Brain microvascular endothelial cell (primary cell): Measurements from ENCODE around the gene NAA10.

Source experiments
- DNase-seq: peaks from one replicate; pipeline ENCODE4 v3.0.0-alpha.2; 2020
- H3K27ac ChIP-seq: fragments of 250-450 bp; sonication (Bioruptor Pico); 2 replicates; pipeline ENCODE4 v1.5.1; 2020; ENCODE audit warnings: mild to moderate bottlenecking, moderate library complexity
- H3K27me3 ChIP-seq: fragments of 250-450 bp; sonication (Bioruptor Pico); replicated peaks from 2 replicates; pipeline ENCODE4 v1.5.1; 2020; ENCODE audit warnings: mild to moderate bottlenecking
- H3K36me3 ChIP-seq: fragments of 250-450 bp; sonication (Bioruptor Pico); replicated peaks from 2 replicates; pipeline ENCODE4 v1.5.1; 2020; ENCODE audit warnings: mild to moderate bottlenecking
- H3K4me3 ChIP-seq: 2 replicates; pipeline ENCODE4 v1.5.1; 2011; ENCODE audit warnings: low read depth, mild to moderate bottlenecking, control low read depth, low read length, moderate library complexity
- CTCF ChIP-seq: IDR thresholded peaks from 2 replicates; pipeline ENCODE4 v1.5.1; 2011; ENCODE audit warnings: low read depth, mild to moderate bottlenecking, moderate library complexity, low read length, control low read depth, inconsistent platforms; ENCODE audit errors: missing control alignments
- in situ Hi-C: cut with HindIII; loops from 2 replicates; pipeline ENCODE4 v1.10.0; 2017; ENCODE audit warnings: low sequenced_read_pairs, low pct_ligation_motif_present

Gene NAA10

GRCh38 chrX:153952373-153953026, 17.7 kb upstream of the NAA10 start:
- H3K4me3 ChIP-seq = no peak overlapping the region
- H3K36me3 ChIP-seq = peaks cover 68% of the 10 kb centered on the region
- in situ Hi-C loops = no loop called here
- H3K27ac ChIP-seq = no peak overlapping the region
- TF ChIP-seq CTCF = no peak
- no peaks in the 10 kb centered on the region for H3K27me3 ChIP-seq
- no peak for DNase-seq

GRCh38 chrX:153951683-153952372, 17.0 kb upstream of the NAA10 start:
- in situ Hi-C loops = no loop called here
- H3K36me3 ChIP-seq = peaks cover 65% of the 10 kb centered on the region
- H3K4me3 ChIP-seq = no peak overlapping the region
- H3K27me3 ChIP-seq = no peaks in the 10 kb centered on the region
- TF ChIP-seq CTCF = no peak
- DNase-seq = no peak
- no peak overlapping the region for H3K27ac ChIP-seq

GRCh38 chrX:153950127-153950526, 15.3 kb upstream of the NAA10 start:
- no peak for DNase-seq
- in situ Hi-C loops = no loop called here
- Histone ChIP-seq H3K36me3 (peaks cover 50% of the 10 kb centered on the region), H3K27ac (no peak overlapping the region), H3K27me3 (no peaks in the 10 kb centered on the region), H3K4me3 (no peak overlapping the region)
- no peak for TF ChIP-seq CTCF

- H3K27me3 ChIP-seq = no peaks in the 10 kb centered on the region
- TF ChIP-seq CTCF = no peak
- no peak overlapping the region for H3K4me3 ChIP-seq
- in situ Hi-C loops = no loop called here
- H3K36me3 ChIP-seq = peaks cover 44% of the 10 kb centered on the region
- H3K27ac ChIP-seq = no peak overlapping the region
- DNase-seq = no peak
These were observed 14.3 kb upstream of the NAA10 start for GRCh38 chrX:153948847-153949805.

GRCh38 chrX:153948002-153948466, 13.2 kb upstream of the NAA10 start:
- no peak for TF ChIP-seq CTCF
- no peak overlapping the region for H3K27ac ChIP-seq
- no peak overlapping the region for H3K4me3 ChIP-seq
- in situ Hi-C loops = no loop called here
- DNase-seq = no peak
- peaks cover 34% of the 10 kb centered on the region for H3K36me3 ChIP-seq
- no peaks in the 10 kb centered on the region for H3K27me3 ChIP-seq
